Aorta (tissue), 5 donors: ENCODE measurements around the gene C4orf50. TPM values are rescaled to one million over a fixed set of nuclear protein-coding genes. Genes with fewer than 3 reads are reported as not detected.

ENCODE experiments used
- ATAC-seq: fragments of 200-7000 bp; cut with Tn5 transposase; one replicate; pipeline ENCODE4 v1.9.1; 2022; ENCODE audit warnings: moderate library complexity; ENCODE audit not compliant: low FRiP score
- DNase-seq, 2 donors: peaks; one replicate each; pipeline ENCODE4 v3.0.0-alpha.2; 2020
- H3K27ac ChIP-seq, 2 donors: one replicate each; pipeline ENCODE4 v1.5.1; 2013; ENCODE audit warnings: low read length in 2 of 2, mild to moderate bottlenecking in 2 of 2, moderate library complexity in 2 of 2, control low read depth in 1 of 2, inconsistent platforms in 1 of 2, low read depth in 1 of 2
- H3K27me3 ChIP-seq, 2 donors: one replicate each; pipeline ENCODE4 v1.6.1; 2013; ENCODE audit warnings: control low read depth in 1 of 2, low read length in 1 of 2, mild to moderate bottlenecking in 1 of 2, moderate library complexity in 1 of 2; ENCODE audit not compliant: insufficient read depth in 2 of 2, control insufficient read depth in 1 of 2
- H3K36me3 ChIP-seq, 2 donors: one replicate each; pipeline ENCODE4 v1.6.1; 2013; ENCODE audit warnings: control low read depth in 1 of 2, low read length in 1 of 2, mild to moderate bottlenecking in 1 of 2; ENCODE audit not compliant: insufficient read depth in 2 of 2, control insufficient read depth in 1 of 2
- H3K4me1 ChIP-seq, 2 donors: one replicate each; pipeline ENCODE4 v1.6.1; 2013; ENCODE audit warnings: low read length in 2 of 2, control low read depth in 1 of 2, mild to moderate bottlenecking in 1 of 2, moderate library complexity in 1 of 2; ENCODE audit not compliant: insufficient read depth in 2 of 2, control insufficient read depth in 1 of 2
- H3K4me3 ChIP-seq, 2 donors: one replicate each; pipeline ENCODE4 v1.5.1; 2013; ENCODE audit warnings: low read length in 2 of 2, control low read depth in 1 of 2, mild to moderate bottlenecking in 1 of 2
- H3K9me3 ChIP-seq: one replicate; pipeline ENCODE4 v1.6.1; 2013; ENCODE audit warnings: mild to moderate bottlenecking, low read length; ENCODE audit not compliant: control insufficient read depth
- WGBS, 2 donors: extraction: QIAGEN DNeasy Blood & Tissue Kit; methylation state at CpG; one replicate each; pipeline ENCODE4 v1.1.7; 2013; 5-methylcytosine and 5-hydroxymethylcytosine counted together
- intact Hi-C, 2 donors: fragments of 100-400 bp; cut with DNase I; formaldehyde crosslinking; loops; one replicate each; pipeline versions ENCODE4 v1.14.2 to v1.15.0; 2022
- polyA plus RNA-seq, 2 donors: library from polyadenylated mRNA; stranded (reverse); fragments of 200-250 nt; gene quantifications; one replicate each; pipeline ENCODE4 v1.2.3, GENCODE V29; 2013
- total RNA-seq, 2 donors: library from RNA; stranded (reverse); fragmentation: NEBNext Ultra II Directional; extraction: Animal tissue kit (Norgen Biotek cat#: 25700); gene quantifications; one replicate each; pipeline ENCODE4 v1.2.1, GENCODE V29; 2021
- donor health status: healthy with polysubstance abuse.
- donor health status: Bipolar disorder and iron deficiency.
- donor health status: DM: no; HTN: no; CAD: no.
- donor health status: DM: no; HTN: no; CAD: no.
- donor health status: DM: yes; HTN: yes; CAD: no.

C4orf50 gene
- total and polyA plus RNA-seq, 4 donors = 0.03 to 0.06 TPM; not detected in 2

DNA sequence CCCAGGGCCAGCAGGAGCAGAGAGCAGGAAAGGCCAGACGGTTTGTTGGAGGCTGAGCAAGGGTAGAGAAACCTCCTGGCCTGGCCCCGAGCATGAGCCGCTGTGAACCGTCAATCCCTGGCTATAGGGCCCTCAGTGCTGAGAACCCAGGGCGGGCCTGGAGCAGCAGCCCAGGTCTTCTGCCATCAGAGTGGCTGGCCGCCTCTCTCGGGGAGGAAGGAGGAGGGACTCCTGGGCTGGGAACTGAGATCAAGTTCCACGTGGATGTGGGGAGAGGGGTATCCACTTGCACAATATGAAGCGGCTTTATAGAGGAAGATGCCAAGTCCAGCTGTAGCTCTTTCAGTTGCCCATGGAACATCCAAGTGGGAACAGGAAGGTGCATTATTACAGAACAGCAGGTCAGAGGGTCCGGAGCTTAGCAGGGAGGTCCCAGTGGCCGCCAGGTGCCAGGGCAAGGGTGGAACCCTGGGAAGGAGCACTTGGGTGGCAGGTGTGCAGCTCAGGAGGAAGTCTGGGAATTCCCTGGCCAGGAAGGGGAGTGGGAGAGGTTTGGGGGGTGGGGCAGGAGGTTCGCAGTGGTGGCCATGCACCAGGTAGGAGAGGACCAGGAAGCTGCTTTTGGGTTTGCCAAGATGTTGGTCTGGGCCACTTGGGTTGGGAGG is 93.6 kb downstream of the C4orf50 start:
- Histone ChIP-seq H3K4me1 (no peaks in the 10 kb centered on the region), H3K9me3 (no peaks in the 10 kb centered on the region), H3K27me3 (no peaks in the 10 kb centered on the region), H3K4me3 (no peak overlapping the region), H3K36me3 (no peaks in the 10 kb centered on the region), H3K27ac (no peak overlapping the region)
- 64 to 72% methylated on average over 11 to 12 of the region's 12 CpGs for WGBS, 2 donors
- intact Hi-C loops = no loop called here
- ATAC-seq (no peak), DNase-seq (no peak)

- no peaks in the 10 kb centered on the region for H3K4me1 ChIP-seq
- no peaks in the 10 kb centered on the region for H3K9me3 ChIP-seq
- no peak overlapping the region for H3K4me3 ChIP-seq
- ATAC-seq (no peak), DNase-seq (no peak)
- no peaks in the 10 kb centered on the region for H3K27me3 ChIP-seq
- 54 to 55% methylated on average over 6 of the region's 6 CpGs for WGBS, 2 donors
- H3K36me3 ChIP-seq = no peaks in the 10 kb centered on the region
- intact Hi-C loops = no loop called here
- no peak overlapping the region for H3K27ac ChIP-seq
Observed at GRCh38 chr4:5923376-5923775, 94.9 kb downstream of the C4orf50 start.

DNA sequence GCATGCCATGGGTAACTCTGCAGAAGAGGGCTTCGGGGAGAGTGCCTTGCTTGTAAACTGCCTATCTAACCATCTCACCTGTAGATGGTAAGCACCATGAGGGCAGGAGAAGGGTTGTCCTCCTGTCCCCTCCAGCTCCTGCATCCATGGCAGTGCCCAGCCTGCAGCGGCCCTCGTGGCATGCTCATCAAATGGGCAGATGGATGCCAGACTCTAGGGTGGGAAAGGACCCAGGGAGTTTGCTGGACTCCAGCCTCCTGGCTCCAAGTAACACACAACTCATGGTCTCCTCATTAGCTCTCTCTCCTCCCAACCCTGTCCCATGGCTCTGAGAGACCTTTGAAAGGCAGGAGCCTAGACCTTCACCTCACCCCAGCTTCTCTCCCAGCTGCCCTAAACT is 95.7 kb downstream of the C4orf50 start:
- Histone ChIP-seq H3K4me1 (no peaks in the 10 kb centered on the region), H3K4me3 (no peak overlapping the region), H3K27me3 (no peaks in the 10 kb centered on the region), H3K27ac (no peak overlapping the region), H3K36me3 (no peaks in the 10 kb centered on the region), H3K9me3 (no peaks in the 10 kb centered on the region)
- no peak for ATAC-seq
- DNase-seq = no peak
- intact Hi-C loops = no loop called here
- WGBS, 2 donors = 76 to 78% methylated on average over 3 of the region's 3 CpGs

DNA sequence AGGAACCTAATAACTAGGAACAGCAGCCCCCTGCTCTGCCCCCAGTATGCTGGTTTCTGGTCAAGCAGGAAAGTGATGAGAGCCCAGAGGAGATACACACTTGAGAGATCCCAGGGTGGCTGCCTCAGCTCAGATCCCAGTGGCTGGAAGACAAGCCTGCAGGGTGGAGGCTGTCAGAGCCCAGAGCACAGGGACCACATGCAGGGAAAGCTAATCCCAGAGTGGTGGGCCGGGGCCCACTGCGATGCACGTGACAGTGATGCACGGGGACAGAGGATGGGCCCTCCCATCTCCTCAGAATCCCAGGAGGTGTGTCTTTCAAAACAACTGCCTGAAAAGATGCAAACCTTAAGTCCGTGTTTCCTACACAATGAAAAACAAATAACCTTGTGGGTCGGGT is 96.2 kb downstream of the C4orf50 start:
- WGBS, 2 donors = 25 to 27% methylated on average over 6 of the region's 6 CpGs

GRCh38 chr4:5921101-5921980 is 96.9 kb downstream of the C4orf50 start:
- Histone ChIP-seq H3K36me3 (no peaks in the 10 kb centered on the region), H3K9me3 (no peaks in the 10 kb centered on the region), H3K4me3 (no peak overlapping the region), H3K27ac (no peak overlapping the region), H3K27me3 (no peaks in the 10 kb centered on the region), H3K4me1 (no peaks in the 10 kb centered on the region)
- intact Hi-C loops = no loop called here
- DNase-seq = no peak
- ATAC-seq = no peak
- 21 to 25% methylated on average over 16 of the region's 16 CpGs for WGBS, 2 donors

More for the DNA sequence above, 96.2 kb downstream of the C4orf50 start:
- Histone ChIP-seq H3K36me3 (no peaks in the 10 kb centered on the region), H3K4me1 (no peaks in the 10 kb centered on the region), H3K27ac (no peak overlapping the region), H3K27me3 (no peaks in the 10 kb centered on the region), H3K9me3 (no peaks in the 10 kb centered on the region), H3K4me3 (no peak overlapping the region)
- ATAC-seq (no peak), DNase-seq (no peak)
- intact Hi-C loops = no loop called here

DNA sequence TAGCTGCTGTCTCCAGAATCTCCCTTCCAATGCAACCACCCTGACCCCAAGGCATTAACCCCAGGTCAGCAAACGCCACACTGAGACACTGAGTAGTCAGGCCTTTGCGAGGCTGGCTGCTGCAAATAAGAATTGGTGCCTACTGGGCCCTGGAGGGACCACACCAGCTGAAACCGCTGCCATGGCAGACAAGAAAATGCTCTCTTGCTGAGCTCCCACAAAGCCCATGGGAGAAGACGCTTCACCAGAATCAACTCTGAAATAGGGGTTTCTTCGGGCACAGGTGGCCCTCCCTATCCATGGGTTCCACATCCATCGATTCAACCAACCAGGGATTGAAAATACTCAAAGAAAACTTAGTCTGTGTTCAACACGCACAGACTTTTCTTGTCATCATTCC is 98.7 kb downstream of the C4orf50 start:
- H3K9me3 ChIP-seq = peaks cover 8% of the 10 kb centered on the region
- ATAC-seq (no peak), DNase-seq (no peak)
- intact Hi-C loops = no loop called here
- H3K36me3 ChIP-seq = no peaks in the 10 kb centered on the region
- H3K4me1 ChIP-seq = no peaks in the 10 kb centered on the region
- no peaks in the 10 kb centered on the region for H3K27me3 ChIP-seq
- WGBS, 2 donors = 77 to 83% methylated on average over 7 of the region's 7 CpGs
- no peak overlapping the region for H3K27ac ChIP-seq
- H3K4me3 ChIP-seq = no peak overlapping the region

DNA sequence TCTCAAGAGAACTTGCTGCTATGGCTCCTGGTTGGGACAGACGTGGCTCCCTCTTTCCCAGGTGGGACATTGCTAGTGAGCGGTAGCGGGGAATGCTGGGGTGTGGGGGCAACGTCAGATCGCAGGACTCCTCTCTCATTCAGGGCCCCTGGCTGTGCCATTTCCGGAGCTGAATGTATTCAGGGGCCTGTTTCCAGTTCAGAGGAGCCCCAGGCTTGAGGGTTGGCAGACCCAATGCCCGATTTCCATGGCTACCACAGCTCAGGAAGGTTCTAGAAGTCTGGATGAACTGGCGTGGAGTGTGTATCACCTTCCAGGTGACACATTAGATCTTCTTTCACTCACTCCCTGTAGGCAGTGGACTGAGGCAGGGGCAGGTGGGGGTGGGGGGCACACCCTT is 99.2 kb downstream of the C4orf50 start:
- Histone ChIP-seq H3K4me1 (no peaks in the 10 kb centered on the region), H3K9me3 (peaks cover 8% of the 10 kb centered on the region), H3K27ac (no peak overlapping the region), H3K4me3 (no peak overlapping the region), H3K27me3 (no peaks in the 10 kb centered on the region), H3K36me3 (no peaks in the 10 kb centered on the region)
- intact Hi-C loops = no loop called here
- WGBS, 2 donors = 80 to 82% methylated on average over 8 of the region's 8 CpGs
- DNase-seq = no peak
- no peak for ATAC-seq

DNA sequence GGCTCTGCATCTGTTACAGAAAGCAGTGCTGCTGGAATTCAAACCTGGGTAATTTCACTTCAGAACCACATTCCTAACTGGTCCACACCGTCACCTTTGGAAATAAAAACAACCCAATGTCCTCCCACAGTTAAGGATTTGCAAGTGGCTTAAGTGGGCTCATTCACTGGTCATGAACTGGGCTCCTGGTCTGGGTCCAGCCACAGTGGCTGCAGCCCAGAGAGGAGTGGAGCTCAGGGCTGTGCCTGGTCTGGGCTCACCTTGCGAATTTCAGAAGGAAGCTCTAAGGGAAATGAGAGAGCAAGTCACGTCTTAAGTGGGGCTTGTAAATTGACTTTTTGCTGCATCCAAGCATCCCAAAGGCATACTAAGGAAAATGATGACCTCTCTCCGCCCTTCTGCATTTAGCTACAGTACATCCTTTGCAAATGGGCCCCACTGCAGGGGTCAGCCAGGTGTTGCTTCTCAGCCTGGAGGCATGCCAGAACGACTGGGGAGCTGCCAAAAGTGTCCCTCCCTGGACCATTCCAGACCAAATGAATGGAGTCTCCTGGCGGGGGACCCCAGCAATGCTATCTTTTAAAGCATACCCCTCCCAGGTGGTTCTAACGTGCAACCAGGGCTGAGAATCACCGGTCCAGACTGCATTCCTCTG is 99.8 kb downstream of the C4orf50 start:
- ATAC-seq = no peak
- no peak overlapping the region for H3K27ac ChIP-seq
- H3K27me3 ChIP-seq = no peaks in the 10 kb centered on the region
- H3K4me3 ChIP-seq = no peak overlapping the region
- no peak for DNase-seq
- H3K36me3 ChIP-seq = no peaks in the 10 kb centered on the region
- WGBS, 2 donors = 48 to 51% methylated on average over 8 of the region's 8 CpGs
- intact Hi-C loops = no loop called here
- H3K9me3 ChIP-seq = peaks cover 8% of the 10 kb centered on the region
- H3K4me1 ChIP-seq = no peaks in the 10 kb centered on the region
